ENCODE measurements around the gene KRT79.

DNA sequence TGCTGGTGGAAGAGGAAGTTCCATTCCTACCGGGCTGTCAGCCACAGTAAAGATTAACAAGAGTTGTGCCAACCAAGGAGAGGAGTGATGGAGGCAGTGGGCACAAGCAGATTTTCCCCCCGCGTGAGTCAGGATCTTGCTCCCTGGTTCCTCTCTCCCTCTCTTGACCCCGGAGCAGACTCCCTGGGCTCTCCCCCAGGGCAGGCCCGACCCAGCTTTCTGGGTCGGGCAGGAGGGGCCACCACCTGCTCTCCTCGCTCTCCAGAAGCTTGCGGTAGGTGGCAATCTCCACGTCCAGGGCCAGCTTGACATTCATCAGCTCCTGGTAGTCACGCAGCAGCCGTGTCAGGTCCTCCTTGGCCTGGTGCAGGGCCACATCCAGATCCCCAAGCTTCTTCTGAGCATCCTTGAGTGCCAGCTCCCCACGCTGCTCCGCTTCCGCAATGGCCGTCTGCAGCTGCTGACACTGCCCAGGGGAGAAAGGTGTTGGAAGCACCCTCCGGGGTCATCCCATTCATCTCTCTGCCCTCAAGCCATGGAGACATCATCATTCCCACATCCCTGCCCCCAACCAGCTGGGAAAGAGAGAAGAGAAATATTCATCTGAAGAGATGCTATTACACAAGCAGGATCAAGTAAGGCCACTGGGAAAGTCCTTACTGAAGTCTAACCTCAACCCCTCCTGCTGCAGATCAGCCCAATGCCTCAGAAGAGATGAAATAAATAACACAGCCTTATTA is 11.2 kb downstream of the KRT79 start:
- TF ChIP-seq, protein P1, sequence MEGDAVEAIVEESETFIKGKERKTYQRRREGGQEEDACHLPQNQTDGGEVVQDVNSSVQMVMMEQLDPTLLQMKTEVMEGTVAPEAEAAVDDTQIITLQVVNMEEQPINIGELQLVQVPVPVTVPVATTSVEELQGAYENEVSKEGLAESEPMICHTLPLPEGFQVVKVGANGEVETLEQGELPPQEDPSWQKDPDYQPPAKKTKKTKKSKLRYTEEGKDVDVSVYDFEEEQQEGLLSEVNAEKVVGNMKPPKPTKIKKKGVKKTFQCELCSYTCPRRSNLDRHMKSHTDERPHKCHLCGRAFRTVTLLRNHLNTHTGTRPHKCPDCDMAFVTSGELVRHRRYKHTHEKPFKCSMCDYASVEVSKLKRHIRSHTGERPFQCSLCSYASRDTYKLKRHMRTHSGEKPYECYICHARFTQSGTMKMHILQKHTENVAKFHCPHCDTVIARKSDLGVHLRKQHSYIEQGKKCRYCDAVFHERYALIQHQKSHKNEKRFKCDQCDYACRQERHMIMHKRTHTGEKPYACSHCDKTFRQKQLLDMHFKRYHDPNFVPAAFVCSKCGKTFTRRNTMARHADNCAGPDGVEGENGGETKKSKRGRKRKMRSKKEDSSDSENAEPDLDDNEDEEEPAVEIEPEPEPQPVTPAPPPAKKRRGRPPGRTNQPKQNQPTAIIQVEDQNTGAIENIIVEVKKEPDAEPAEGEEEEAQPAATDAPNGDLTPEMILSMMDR (IDR thresholded peaks at IDR 0.05): no peak
- TF ChIP-seq POLR2A (IDR thresholded peaks at IDR 0.05): no peak
